Adrenal gland (tissue), 12 donors: Measurements from ENCODE around the gene TMEM245. TPM values are rescaled to one million over a fixed set of nuclear protein-coding genes. Genes with fewer than 3 reads are reported as not detected.

Experiments used
- DNase-seq, 7 donors: peaks; one replicate each; pipeline ENCODE4 v3.0.0-alpha.2; 2019 to 2020
- H3K27ac ChIP-seq, 5 donors: fragments of 200-600 bp; sonication (generic) in 4 of 5; 1 replicate in 3 of 5; 2 replicates in 2 of 5; pipeline versions ENCODE4 v1.5.1 to v1.8.0; 2016 to 2020; ENCODE audit warnings: mild to moderate bottlenecking in 1 of 5
- H3K27me3 ChIP-seq: fragments of 200-600 bp; 2 replicates; pipeline ENCODE4 v1.8.0; 2021
- H3K36me3 ChIP-seq, 2 donors: fragments of 200-600 bp; replicated peaks in 1 of 2; 1 replicate in 1 of 2; 2 replicates in 1 of 2; pipeline versions ENCODE4 v1.5.1 to v1.8.0; 2018 to 2022
- H3K4me1 ChIP-seq, 2 donors: fragments of 200-600 bp; replicated peaks in 1 of 2; 1 replicate in 1 of 2; 2 replicates in 1 of 2; pipeline versions ENCODE4 v1.5.1 to v1.8.0; 2018 to 2021
- H3K4me3 ChIP-seq, 4 donors: fragments of 200-600 bp; sonication (generic) in 3 of 4; one replicate each; pipeline ENCODE4 v1.5.1; 2016 to 2018
- H3K9me3 ChIP-seq, 3 donors: fragments of 200-600 bp; sonication (generic) in 1 of 3; replicated peaks in 1 of 3; 1 replicate in 2 of 3; 2 replicates in 1 of 3; pipeline versions ENCODE4 v1.5.1 to v1.8.0; 2016 to 2021
- POLR2A ChIP-seq, 2 donors: fragments of 450-650 bp; IDR thresholded peaks; one replicate each; pipeline ENCODE4 v1.6.1; 2017; ENCODE audit warnings: antibody characterized with exemption in 2 of 2, mild to moderate bottlenecking in 2 of 2, moderate library complexity in 1 of 2
- WGBS, 4 donors: extraction: QIAGEN DNeasy Blood & Tissue Kit in 2 of 4; methylation state at CpG; one replicate each; pipeline versions ENCODE4 v1.1.5 to v1.1.7; 2013 to 2017; 5-methylcytosine and 5-hydroxymethylcytosine counted together
- intact Hi-C, 2 donors: fragments of 100-400 bp; cut with DNase I; formaldehyde crosslinking; loops; one replicate each; pipeline versions ENCODE4 v1.14.1 to v1.15.0; 2022 to 2023
- polyA plus RNA-seq, 3 donors: library from polyadenylated mRNA; stranded (reverse); fragments of 200-250 nt in 2 of 3; fragments of 350-450 nt in 1 of 3; fragmentation: Illumina TruSeq in 1 of 3; extraction: RNeasy Lipid Tissue Mini Kit (QIAGEN cat#74804) in 1 of 3; gene quantifications; one replicate each; pipeline ENCODE4 v1.2.3, GENCODE V29; 2013 to 2014
- total RNA-seq, 9 donors: library from RNA; depleted of rRNA in 4 of 9; stranded (reverse); fragments of >200 nt in 4 of 9; fragments of 120-200 nt in 1 of 9; fragmentation: NEBNext Ultra II Directional in 1 of 9; extraction: Animal tissue kit (Norgen Biotek cat#: 25700) in 1 of 9; gene quantifications; one replicate each; pipeline versions ENCODE4 v1.1.0 to v1.2.4, GENCODE V29; 2013 to 2023
- TF ChIP-seq, protein P1 (sequence below), 6 experiments: fragments of 450-650 bp in 4 of 6; fragments of 200-600 bp in 2 of 6; sonication (generic) in 1 of 6; IDR thresholded peaks; 1 replicate in 5 of 6; 2 replicates in 1 of 6; pipeline versions ENCODE4 v1.5.1 to v1.8.0; 2016 to 2021; ENCODE audit warnings: antibody characterized with exemption in 6 of 6, mild to moderate bottlenecking in 2 of 6, moderate library complexity in 1 of 6
- donor health status: healthy with polysubstance abuse.
- donor health status: Bipolar disorder and iron deficiency.
- donor health status: DM: yes; HTN: yes; CAD: no.
- donor health status: DM: no; HTN: no; CAD: no.
- donor health status: DM: no; HTN: no; CAD: no.
- donor health status: DM: yes; HTN: yes; CAD: no.

TMEM245 gene
- total and polyA plus RNA-seq, 12 donors, result 23.6 to 363 (median 143) TPM

DNA sequence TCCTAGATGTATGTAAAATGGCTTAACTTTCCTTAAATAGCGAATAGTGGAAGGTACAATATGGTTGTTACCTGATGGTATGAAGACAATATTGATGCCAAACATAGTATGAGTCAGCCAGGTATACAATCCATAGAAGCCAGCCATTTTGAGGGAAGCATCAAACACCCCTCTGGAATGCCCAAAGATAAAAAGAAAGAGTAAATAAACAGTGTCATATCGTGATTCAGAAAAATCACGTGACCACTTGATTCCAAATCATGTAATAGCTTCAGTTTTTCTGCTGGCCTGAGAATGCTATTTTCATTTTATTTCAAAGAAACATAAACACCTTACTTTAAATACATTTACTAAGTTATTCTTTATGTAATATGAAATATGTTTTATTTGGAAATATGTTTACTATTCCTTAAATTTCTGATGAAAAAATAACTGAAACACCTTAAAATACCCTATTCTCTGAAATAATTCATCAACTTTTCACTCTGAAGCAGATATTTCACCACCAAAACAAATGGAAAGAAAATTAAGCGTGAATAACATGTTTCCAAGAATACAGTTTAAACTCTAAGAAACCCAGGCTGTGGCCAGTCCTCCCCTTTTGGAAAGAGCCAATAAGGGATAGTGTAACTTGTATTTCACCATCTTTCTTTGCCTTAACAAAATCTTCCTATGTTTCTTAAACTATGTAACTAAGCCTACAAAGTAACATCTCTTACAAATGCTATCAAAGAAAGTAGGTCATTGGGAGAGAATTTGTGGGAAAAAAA lies 81.6 kb downstream of the TMEM245 start:
- DNase-seq, result no peak
- Histone ChIP-seq H3K9me3 (no peaks in the 10 kb centered on the region), H3K4me3 (no peak overlapping the region), H3K27ac (peak overlapping the region in 3 of 5 donors; percentile 32 to 56 (median 48)), H3K36me3 (peaks cover 0 to 6% of the 10 kb centered on the region in 2 donors), H3K4me1 (peaks cover 11 to 59% of the 10 kb centered on the region in 2 donors), H3K27me3 (no peaks in the 10 kb centered on the region)
- WGBS, 4 donors, result 46 to 78% (median 75%) methylated on average over 4 of the region's 4 CpGs
- intact Hi-C loops, result no loop called here
- TF ChIP-seq, protein P1, sequence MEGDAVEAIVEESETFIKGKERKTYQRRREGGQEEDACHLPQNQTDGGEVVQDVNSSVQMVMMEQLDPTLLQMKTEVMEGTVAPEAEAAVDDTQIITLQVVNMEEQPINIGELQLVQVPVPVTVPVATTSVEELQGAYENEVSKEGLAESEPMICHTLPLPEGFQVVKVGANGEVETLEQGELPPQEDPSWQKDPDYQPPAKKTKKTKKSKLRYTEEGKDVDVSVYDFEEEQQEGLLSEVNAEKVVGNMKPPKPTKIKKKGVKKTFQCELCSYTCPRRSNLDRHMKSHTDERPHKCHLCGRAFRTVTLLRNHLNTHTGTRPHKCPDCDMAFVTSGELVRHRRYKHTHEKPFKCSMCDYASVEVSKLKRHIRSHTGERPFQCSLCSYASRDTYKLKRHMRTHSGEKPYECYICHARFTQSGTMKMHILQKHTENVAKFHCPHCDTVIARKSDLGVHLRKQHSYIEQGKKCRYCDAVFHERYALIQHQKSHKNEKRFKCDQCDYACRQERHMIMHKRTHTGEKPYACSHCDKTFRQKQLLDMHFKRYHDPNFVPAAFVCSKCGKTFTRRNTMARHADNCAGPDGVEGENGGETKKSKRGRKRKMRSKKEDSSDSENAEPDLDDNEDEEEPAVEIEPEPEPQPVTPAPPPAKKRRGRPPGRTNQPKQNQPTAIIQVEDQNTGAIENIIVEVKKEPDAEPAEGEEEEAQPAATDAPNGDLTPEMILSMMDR (IDR thresholded peaks at IDR 0.05), result no peak
- TF ChIP-seq POLR2A (IDR thresholded peaks at IDR 0.05), result no peak

DNA sequence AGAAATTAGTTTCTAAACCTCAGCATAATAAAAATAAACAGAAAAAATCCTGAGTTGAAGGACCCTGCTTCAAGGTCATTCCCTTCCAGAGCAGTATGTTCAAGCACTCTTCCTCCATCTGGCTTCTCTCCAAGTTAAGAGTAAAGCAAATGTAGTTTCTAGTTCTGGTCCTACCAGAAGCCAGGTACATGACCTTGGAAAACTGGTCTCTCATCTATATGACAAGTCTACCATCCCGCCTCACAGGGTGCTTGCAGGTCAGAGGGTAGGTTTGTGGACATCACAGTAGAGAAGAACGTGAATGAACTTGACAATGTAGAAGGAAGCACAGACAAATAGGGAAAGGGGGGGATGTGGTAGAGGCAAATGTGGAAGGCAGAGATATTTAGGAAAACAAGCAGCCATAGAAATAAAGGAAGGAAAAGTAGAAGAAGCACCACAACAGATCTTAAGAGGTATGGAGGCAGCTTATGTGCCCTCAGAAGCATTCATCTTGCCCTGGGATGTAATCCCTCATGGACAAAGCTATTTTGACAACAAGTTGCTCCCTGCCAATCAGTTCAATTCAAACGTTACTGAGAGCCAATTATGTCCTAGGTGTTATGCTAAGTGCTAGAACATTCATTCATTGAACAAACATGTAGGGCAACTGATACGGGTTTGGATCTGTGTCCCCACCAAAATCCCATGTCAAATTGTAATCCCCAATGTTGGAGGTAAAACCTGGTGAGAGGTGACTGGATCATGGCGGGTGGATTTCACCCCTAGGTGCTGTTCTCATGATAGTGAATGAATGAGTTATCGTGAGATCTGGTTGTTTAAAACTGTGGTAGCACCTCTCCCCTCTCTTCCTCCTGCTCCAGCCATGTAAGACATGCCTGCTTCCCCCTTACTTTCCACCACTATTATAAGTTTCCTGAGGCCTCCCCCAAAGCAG lies 82.7 kb downstream of the TMEM245 start:
- Histone ChIP-seq H3K27me3 (no peaks in the 10 kb centered on the region), H3K36me3 (peaks cover 0 to 15% of the 10 kb centered on the region in 2 donors), H3K4me3 (no peak overlapping the region), H3K27ac (peak overlapping the region in 4 of 5 donors; percentile 25 to 73 (median 48)), H3K4me1 (peaks cover 11 to 59% of the 10 kb centered on the region in 2 donors), H3K9me3 (no peaks in the 10 kb centered on the region)
- no peak for TF ChIP-seq POLR2A (IDR thresholded peaks at IDR 0.05)
- TF ChIP-seq, protein P1 (IDR thresholded peaks at IDR 0.05), result no peak
- intact Hi-C loops, result no loop called here
- WGBS, 4 donors, result 65 to 77% (median 75%) methylated on average over 6 of the region's 6 CpGs
- DNase-seq, result no peak

DNA sequence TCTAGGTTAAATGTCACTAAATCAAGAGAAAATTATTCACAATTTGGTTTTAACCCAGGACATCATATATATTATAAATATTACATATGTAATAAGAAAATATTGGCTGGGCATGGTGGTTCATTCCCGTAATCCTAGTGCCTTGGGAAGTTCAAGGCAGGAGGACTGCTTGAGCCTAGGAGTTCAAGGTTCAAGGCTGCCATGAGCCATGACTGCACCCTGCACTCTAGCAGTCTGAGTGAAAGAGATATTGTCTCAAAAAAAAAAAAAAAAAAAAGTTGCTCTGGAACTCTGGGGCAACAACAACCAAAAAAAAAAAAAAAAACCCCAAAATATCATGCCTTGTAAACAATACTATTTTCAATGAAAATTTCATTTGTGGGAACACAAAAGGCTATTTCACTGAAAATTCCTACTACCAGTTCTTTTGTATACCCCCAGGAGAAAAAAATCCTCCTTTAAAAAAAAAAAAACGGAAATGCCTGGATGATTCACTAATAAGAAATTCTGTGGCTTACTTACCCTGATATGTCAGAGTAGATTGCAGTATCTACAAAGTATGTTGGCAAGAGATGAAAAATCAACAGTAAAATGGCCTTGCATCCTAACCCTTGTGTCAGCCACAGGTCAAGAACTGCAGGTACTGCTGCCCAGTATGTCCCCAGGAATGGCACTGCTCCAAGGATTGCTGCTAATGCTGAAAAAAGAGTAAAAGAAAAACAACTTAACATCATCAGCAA lies 83.9 kb downstream of the TMEM245 start:
- DNase-seq, result peak; percentile 72 to 93 (median 90)
- Histone ChIP-seq H3K27ac (peak overlapping the region in 4 of 5 donors; percentile 25 to 73 (median 52)), H3K9me3 (no peaks in the 10 kb centered on the region), H3K4me3 (no peak overlapping the region), H3K36me3 (peaks cover 0 to 20% of the 10 kb centered on the region in 2 donors), H3K4me1 (peaks cover 11 to 59% of the 10 kb centered on the region in 2 donors), H3K27me3 (no peaks in the 10 kb centered on the region)
- intact Hi-C loops, result no loop called here
- 14 to 32% (median 24%) methylated on average over 2 of the region's 2 CpGs for WGBS, 4 donors
- TF ChIP-seq, protein P1 (IDR thresholded peaks at IDR 0.05), result peak in 1 of 6 experiments; percentile 4
- TF ChIP-seq POLR2A (IDR thresholded peaks at IDR 0.05), result no peak
